Left lung (tissue), 10 donors: ENCODE results near the gene IRF2. TPM values are rescaled to one million over a fixed set of nuclear protein-coding genes. Genes with fewer than 3 reads are reported as not detected.
A peak's percentile ranks its signal among the peaks of the same experiment; 100 is the strongest.

Source experiments
- ATAC-seq: fragments of 200-7000 bp; cut with Tn5 transposase; one replicate; pipeline ENCODE4 v1.9.1; 2020; ENCODE audit warnings: moderate library complexity
- DNase-seq, 4 donors: peaks; one replicate each; pipeline ENCODE4 v3.0.0-alpha.2; 2013 to 2020
- H3K27ac ChIP-seq, 2 donors: fragments of 200-600 bp; sonication (generic) in 1 of 2; one replicate each; pipeline versions ENCODE4 v1.5.0 to v1.8.0; 2020 to 2021
- H3K27me3 ChIP-seq, 2 donors: fragments of 200-600 bp; sonication (generic) in 1 of 2; one replicate each; pipeline versions ENCODE4 v1.5.0 to v1.8.0; 2020 to 2021
- H3K36me3 ChIP-seq, 2 donors: fragments of 200-600 bp; sonication (generic) in 1 of 2; one replicate each; pipeline versions ENCODE4 v1.5.0 to v1.8.0; 2020 to 2021
- H3K4me1 ChIP-seq, 2 donors: fragments of 200-600 bp; one replicate each; pipeline ENCODE4 v1.8.0; 2021
- H3K4me3 ChIP-seq, 2 donors: fragments of 200-600 bp; sonication (generic) in 1 of 2; one replicate each; pipeline versions ENCODE4 v1.5.0 to v1.8.0; 2020 to 2021; ENCODE audit warnings: mild to moderate bottlenecking in 1 of 2
- H3K9me3 ChIP-seq, 2 donors: fragments of 200-600 bp; sonication (generic) in 1 of 2; one replicate each; pipeline versions ENCODE4 v1.5.0 to v1.8.0; 2020 to 2021
- intact Hi-C, 2 donors: fragments of 100-400 bp; cut with DNase I; formaldehyde crosslinking; loops; one replicate each; pipeline versions ENCODE4 v1.11.2 to v1.14.2; 2022
- polyA plus RNA-seq, 6 donors: library from polyadenylated mRNA; unstranded; fragments of 120-200 nt; gene quantifications; one replicate each; pipeline ENCODE4 v1.2.1, GENCODE V29; 2013; ENCODE audit not compliant: insufficient read length in 6 of 6
- total RNA-seq, 2 donors: library from RNA; stranded (reverse); fragmentation: NEBNext Ultra II Directional; extraction: Animal tissue kit (Norgen Biotek cat#: 25700); gene quantifications; one replicate each; pipeline ENCODE4 v1.2.1, GENCODE V29; 2021
- TF ChIP-seq, protein P1 (sequence below), 2 donors: fragments of 200-600 bp; sonication (generic) in 1 of 2; IDR thresholded peaks; one replicate each; pipeline versions ENCODE4 v1.5.0 to v1.8.0; 2021; ENCODE audit warnings: antibody characterized with exemption in 2 of 2
- donor health status: DM: no; HTN: yes; CAD: no.
- donor health status: DM: no; HTN: no; CAD: no.

Gene IRF2
- total and polyA plus RNA-seq, 8 donors: 32.8 to 50.2 (median 47.0) TPM

GRCh38 chr4:184386271-184386781 lies 88.0 kb downstream of the IRF2 start:
- H3K27me3 ChIP-seq: no peaks in the 10 kb centered on the region
- no peaks in the 10 kb centered on the region for H3K9me3 ChIP-seq
- H3K36me3 ChIP-seq: peaks cover 0 to 48% of the 10 kb centered on the region in 2 donors
- TF ChIP-seq, protein P1, sequence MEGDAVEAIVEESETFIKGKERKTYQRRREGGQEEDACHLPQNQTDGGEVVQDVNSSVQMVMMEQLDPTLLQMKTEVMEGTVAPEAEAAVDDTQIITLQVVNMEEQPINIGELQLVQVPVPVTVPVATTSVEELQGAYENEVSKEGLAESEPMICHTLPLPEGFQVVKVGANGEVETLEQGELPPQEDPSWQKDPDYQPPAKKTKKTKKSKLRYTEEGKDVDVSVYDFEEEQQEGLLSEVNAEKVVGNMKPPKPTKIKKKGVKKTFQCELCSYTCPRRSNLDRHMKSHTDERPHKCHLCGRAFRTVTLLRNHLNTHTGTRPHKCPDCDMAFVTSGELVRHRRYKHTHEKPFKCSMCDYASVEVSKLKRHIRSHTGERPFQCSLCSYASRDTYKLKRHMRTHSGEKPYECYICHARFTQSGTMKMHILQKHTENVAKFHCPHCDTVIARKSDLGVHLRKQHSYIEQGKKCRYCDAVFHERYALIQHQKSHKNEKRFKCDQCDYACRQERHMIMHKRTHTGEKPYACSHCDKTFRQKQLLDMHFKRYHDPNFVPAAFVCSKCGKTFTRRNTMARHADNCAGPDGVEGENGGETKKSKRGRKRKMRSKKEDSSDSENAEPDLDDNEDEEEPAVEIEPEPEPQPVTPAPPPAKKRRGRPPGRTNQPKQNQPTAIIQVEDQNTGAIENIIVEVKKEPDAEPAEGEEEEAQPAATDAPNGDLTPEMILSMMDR (IDR thresholded peaks at IDR 0.05): no peak
- peak overlapping the region; percentile 17 to 82 for H3K27ac ChIP-seq
- DNase-seq (no peak), ATAC-seq (no peak)
- H3K4me3 ChIP-seq: no peak overlapping the region
- peaks cover 30 to 63% of the 10 kb centered on the region in 2 donors for H3K4me1 ChIP-seq
- intact Hi-C loops: no loop called here

GRCh38 chr4:184385705-184386141 lies 88.6 kb downstream of the IRF2 start:
- Histone ChIP-seq H3K27me3 (no peaks in the 10 kb centered on the region), H3K9me3 (no peaks in the 10 kb centered on the region), H3K4me3 (no peak overlapping the region), H3K27ac (peak overlapping the region; percentile 17 to 82), H3K36me3 (peaks cover 0 to 42% of the 10 kb centered on the region in 2 donors), H3K4me1 (peaks cover 30 to 63% of the 10 kb centered on the region in 2 donors)
- ATAC-seq (no peak), DNase-seq (no peak)
- TF ChIP-seq, protein P1 (IDR thresholded peaks at IDR 0.05): no peak
- intact Hi-C loops: no loop called here

GRCh38 chr4:184384810-184385557 lies 89.4 kb downstream of the IRF2 start:
- no peak for ATAC-seq
- intact Hi-C loops: no loop called here

GRCh38 chr4:184384056-184384809 lies 90.1 kb downstream of the IRF2 start:
- peak in 2 of 4 donors; percentile 51 to 64 for DNase-seq
- peak; percentile 78 for ATAC-seq
- Histone ChIP-seq H3K27me3 (no peaks in the 10 kb centered on the region), H3K27ac (peak overlapping the region; percentile 67 to 82), H3K36me3 (peaks cover 0 to 27% of the 10 kb centered on the region in 2 donors), H3K9me3 (no peaks in the 10 kb centered on the region), H3K4me3 (no peak overlapping the region), H3K4me1 (peaks cover 30 to 63% of the 10 kb centered on the region in 2 donors)
- TF ChIP-seq, protein P1 (IDR thresholded peaks at IDR 0.05): no peak
- intact Hi-C loops: no loop called here

More at GRCh38 chr4:184384810-184385557, 89.4 kb downstream of the IRF2 start:
- Histone ChIP-seq H3K27me3 (no peaks in the 10 kb centered on the region), H3K4me1 (peaks cover 30 to 63% of the 10 kb centered on the region in 2 donors), H3K27ac (peak overlapping the region; percentile 67 to 82), H3K36me3 (peaks cover 0 to 34% of the 10 kb centered on the region in 2 donors), H3K9me3 (no peaks in the 10 kb centered on the region), H3K4me3 (no peak overlapping the region)
- DNase-seq: no peak
- TF ChIP-seq, protein P1 (IDR thresholded peaks at IDR 0.05): no peak
